Keratinocyte (primary cell): Measurements from ENCODE around the gene STAC.

Experiments used
- CTCF ChIP-seq, 3 experiments: IDR thresholded peaks in 1 of 3; conservative IDR thresholded peaks in 1 of 3; optimal IDR thresholded peaks in 1 of 3; 2 replicates in 2 of 3; 3 replicates in 1 of 3; pipeline versions ENCODE3 to v1.5.1; 2011; ENCODE audit warnings: low read length in 3 of 3, mild to moderate bottlenecking in 3 of 3, moderate library complexity in 2 of 3, control low read depth in 1 of 3, inconsistent platforms in 1 of 3; ENCODE audit not compliant: insufficient read depth in 2 of 3; ENCODE audit errors: extremely low read depth in 1 of 3
- EZH2 ChIP-seq: IDR thresholded peaks from one replicate; pipeline ENCODE4 v1.6.1; 2012; ENCODE audit warnings: inconsistent platforms, mild to moderate bottlenecking, low read length, moderate library complexity

GRCh38 chr3:36546226-36546625 lies 165.9 kb downstream of the STAC start:
- TF ChIP-seq CTCF (optimal IDR thresholded peaks at IDR 0.05 in 1 of 3, IDR thresholded peaks at IDR 0.05 in 1 of 3, conservative IDR thresholded peaks at IDR 0.05 in 1 of 3; ENCODE audit: extremely low read depth in 1 of 3, insufficient read depth in 2 of 3, low read length in 3 of 3) = no peak
- TF ChIP-seq EZH2 = no peak
